ENCODE data around the gene PPP4R3C.
"Not testable (repeated sequence)": the region's sequence is repeated elsewhere in the genome, so short reads cannot be mapped to it uniquely, and the experiment has no call there.

Gene PPP4R3C

DNA sequence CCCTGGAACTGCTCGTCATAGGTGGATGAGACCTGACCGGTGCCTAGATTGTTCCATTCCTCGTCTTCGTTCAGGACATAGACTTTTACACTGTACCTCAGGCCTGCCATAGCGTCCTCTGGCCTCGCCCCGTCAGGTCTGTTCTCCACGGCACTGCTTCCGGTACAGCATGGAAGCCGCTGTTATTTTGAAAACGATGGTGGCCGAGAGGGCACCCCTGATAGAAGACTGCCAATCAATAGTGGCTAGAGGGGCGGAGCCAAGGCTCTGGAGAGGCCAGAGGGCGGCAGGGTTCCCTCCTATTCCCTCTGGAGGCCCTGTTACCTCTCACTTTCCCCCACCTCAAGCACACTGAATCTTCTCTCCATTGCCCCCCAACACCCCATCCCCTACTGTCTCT is at the start of gene PPP4R3C:
Gene PPP4R3C (minus strand): TSS at position 155 of the 400 bp plus-strand sequence. CDS start 45 bp downstream, at position 110.
- DNase-seq = no peak

DNA sequence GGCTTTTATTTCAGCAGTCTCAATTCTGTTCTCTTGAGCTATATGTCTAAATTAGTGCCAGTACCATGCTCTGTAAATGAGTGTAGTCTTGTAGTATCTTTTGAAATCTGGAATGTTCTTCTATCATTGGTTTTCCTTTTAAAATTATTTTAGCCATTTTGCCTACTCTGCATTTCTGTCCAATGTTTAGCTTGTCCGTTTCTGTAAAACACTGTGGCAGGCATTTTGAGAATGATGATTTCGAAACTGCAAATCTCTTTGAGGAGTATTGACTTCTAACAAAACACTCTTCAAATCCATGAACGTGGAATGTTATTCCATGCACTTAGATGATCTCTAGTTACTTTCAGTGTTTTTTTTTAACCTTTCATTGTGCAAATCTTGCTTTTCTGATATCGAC is 28.3 kb upstream of the PPP4R3C start:
- DNase-seq = no peak

DNA sequence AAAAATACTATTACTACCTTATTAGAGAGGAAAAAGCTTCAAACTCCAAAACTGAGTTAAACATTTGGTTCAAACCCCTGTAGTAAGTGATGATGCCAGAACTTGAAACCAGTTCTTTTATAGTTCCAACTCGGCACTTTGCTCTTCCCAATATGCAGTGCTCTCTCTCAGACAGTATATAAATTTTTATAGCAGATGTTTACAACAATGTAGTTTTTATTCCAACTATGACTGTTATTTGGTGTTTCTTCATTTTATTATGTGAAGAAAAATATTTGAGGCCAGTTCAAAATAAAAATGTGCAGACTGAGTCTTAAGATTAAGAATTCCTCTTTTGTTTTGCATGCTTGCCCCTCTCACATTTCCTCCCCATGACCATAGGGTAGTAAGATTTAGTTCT is 2.9 kb upstream of the PPP4R3C start:
- no peak for DNase-seq

DNA sequence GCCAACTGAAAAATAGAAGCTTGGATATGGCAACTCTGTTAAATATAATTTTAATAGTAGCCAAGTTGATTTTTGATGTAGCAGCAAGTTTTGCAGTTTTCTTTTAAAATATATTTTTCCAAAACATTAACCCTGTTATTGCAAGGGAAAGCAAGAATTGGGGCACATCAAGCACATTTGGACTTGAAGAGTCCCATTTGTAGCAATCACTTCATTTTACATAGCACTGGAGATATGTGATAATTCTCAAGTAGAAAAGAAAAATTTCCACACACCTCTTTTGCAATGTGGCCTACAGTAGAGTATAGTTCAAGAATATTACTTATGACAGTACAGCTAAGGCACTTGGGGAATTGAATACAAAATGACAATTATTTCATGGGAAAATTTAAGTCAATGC is 1.9 kb upstream of the PPP4R3C start:
- DNase-seq = no peak

DNA sequence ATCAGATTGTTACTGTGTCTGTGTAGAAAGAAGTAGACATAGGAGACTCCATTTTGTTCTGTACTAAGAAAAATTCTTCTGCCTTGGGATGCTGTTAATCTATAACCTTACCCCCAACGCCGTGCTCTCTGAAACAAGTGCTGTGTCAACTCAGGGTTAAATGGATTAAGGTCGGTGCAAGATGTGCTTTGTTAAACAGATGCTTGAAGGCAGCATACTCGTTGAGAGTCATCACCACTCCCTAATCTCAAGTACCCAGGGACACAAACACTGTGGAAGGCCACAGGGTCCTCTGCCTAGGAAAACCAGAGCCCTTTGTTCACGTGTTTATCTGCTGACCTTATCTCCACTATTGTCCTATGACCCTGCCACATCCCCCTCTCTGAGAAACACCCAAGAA is 4.0 kb downstream of the PPP4R3C start:
- not testable (repeated sequence) for DNase-seq

DNA sequence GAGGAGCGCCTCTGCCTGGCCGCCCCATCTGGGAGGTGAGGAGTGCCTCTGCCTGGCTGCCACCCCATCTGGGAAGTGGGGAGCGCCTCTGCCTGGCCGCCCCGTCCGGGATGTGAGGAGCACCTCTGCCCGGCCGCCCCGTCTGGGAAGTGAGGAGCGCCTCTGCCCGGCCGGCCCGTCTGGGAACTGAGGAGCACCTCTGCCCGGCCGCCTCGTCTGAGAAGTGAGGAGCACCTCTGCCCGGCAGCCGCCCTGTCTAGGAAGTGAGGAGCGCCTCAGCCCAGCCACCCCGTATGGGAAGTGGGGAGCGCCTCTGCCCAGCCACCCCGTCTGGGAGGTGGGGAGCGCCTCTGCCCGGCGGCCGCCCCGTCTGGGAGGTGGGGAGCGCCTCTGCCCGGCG is 4.6 kb downstream of the PPP4R3C start:
- DNase-seq = not testable (repeated sequence)

DNA sequence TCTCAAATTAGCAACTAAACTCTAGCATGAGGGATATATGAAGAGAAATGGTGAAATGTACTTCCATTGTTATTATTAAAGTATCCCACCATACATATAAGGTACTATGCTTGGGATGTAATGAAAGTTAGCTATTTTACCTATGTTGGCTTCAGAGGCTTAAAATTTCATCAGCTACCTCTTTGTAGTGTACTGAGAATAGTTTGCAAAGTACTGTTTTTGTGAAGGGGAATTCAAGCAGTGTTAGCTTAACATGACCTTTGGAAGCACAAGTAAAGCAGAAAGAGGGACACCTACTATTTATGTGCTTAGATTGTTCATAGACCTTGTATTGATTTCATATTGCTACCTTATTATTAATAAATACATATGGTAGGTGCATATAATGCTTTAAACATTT is 11.8 kb downstream of the PPP4R3C start:
- DNase-seq = no peak

DNA sequence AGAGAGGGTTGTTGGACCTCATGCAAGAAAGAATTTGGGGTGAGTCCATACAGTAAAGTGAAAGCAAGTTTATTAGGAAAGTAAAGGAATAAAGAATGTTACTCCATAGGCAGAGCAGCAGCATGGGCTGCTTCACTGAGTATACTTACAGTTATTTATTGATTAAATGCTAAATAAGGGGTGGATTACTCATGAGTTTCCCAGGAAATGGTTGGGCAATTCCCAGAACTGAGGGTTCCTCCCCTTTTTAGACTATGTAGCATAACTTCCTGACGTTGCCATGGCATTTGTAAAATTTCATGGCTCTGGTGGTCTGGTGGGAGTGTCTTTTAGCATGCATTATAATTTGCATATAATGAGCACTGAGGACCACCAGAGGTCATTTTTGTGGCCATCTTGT is 16.7 kb downstream of the PPP4R3C start:
- DNase-seq = no peak

DNA sequence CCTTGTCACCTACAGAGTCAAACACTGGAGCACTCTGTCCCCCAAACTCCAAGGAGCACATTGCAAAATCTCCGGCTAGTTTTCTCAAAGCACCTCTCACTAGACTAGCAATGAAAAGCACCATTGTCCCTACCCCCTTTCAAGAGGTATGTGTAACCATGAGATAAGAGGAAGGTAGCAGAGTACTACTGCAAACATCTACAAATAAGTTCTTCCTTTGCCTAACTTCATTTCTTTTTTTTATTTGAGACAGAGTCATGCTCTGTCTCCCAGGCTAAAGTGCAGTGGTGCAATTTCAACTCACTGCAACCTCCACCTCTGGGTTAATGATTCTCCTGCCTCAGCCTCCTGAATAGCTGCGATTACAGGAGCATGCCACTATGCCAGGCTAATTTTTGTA is 17.7 kb downstream of the PPP4R3C start:
- DNase-seq = no peak

DNA sequence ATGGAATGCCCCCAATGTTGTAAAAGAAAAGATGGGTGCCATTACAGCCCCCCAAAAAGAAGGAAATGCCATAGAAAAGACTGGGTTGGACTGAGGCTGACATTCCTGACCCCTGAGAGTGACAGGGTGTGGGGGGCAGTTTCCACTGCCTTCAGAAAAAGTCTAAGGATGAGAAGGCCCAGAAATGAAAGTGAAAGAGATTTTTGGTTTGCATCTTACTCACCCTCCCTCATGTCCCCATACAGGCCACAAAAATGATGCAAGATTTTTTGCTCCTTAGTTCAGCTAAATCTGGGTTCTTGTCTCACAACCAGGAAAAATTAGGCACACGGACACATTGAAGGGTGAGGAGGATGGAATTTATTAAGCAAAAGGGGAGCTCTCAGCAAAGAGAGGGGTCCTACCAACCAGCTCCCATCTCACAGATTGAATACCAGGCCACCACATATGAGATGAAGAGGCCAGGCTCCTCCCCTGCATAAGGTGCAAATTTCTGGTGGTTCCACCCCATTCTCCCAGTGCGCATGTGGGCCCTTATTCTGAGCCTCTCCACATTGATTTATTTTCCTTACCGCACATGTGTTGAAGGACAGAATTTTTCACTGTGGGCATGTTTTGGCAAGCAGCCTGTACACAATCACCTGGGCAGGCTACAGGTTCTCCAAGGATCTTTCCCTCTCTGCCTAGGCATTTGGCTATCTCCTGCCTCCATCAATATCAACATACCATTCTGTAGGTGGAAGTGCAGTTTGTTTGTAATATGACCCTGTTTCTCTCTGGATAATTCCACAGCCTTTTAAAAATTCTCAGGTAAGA is 18.8 kb downstream of the PPP4R3C start:
- no peak for DNase-seq

DNA sequence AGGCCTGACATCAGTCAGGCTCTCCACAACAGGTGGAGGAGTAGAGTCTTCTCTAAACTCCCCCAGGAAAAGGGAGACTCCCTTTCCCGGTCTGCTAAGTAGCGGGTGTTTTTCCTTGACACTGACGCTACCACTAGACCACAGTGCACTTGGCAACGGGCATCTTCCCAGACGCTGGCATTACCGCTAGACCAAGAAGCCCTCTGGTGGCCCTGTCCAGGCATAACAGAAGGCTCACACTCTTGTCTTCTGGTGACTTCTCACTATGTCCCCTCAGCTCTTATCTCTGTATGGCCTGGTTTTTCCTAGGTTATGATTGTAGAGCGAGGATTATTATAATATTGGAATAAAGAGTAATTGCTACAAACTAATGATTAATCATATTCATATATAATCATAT is 20.7 kb downstream of the PPP4R3C start:
- not testable (repeated sequence) for DNase-seq

DNA sequence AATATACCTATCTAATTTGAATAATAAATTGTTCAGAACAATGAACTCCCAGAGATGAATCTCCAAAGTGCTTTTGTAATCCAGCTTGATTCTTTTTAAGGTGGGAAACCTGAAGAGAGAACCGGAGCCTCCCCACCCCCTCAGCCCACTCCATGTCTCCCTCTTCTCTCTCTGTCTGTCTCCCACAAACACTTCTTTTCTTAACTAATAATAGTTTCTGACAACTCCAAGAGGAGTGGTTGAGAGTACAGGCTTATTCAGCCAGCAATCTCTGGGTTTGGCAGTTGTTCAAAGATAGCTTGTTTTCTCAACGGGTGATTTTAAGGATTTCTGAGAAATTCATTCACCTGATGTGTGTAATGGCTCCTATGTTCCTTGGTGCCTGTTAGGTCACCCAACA is 23.4 kb downstream of the PPP4R3C start:
- DNase-seq = no peak

DNA sequence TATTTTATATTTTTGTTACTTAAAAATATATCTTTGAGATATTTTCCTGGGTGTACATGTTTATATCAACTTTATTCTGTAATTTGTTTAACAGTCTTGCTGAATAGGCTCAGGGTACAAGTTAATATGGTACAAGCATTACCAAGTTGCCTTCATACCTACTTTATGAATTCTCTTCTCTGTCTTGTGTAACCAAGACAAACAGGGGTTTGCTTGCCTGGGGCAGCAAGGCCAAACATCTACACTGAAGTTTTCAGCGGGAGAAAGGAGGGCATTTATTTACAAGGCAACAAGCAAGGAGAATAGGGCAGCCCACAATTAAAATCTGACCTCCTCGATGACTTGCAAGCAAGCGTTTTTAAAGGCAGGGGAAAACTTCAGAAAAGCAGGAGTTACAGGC is 24.2 kb downstream of the PPP4R3C start:
- no peak for DNase-seq

DNA sequence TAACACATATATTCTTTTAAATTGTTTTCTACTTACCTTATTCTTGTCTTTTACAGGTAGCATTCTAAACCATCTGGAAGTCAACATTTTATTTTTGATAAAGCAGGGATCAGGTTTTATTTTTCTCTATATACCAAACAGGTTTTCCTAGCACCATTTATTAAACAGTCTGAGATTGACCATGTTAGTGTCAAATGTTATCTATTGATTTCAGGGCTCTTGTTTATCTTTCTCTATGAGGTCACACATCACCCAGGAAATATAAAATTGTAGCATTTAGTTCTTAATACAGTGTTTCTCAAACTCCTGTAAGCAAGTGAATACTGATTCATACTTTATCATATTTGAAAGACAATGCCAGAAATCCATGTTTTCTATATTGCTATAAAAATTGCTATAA is 28.1 kb downstream of the PPP4R3C start:
- DNase-seq = no peak

Data from activated CD8-positive, alpha-beta memory T cell treated with anti-CD3 and anti-CD28 coated beads for 24 hours (primary cell).